ENCODE results near the gene CACNA1C.
"Not testable (repeated sequence)": the region's sequence is repeated elsewhere in the genome, so short reads cannot be mapped to it uniquely, and the experiment has no call there.

The CACNA1C gene

DNA sequence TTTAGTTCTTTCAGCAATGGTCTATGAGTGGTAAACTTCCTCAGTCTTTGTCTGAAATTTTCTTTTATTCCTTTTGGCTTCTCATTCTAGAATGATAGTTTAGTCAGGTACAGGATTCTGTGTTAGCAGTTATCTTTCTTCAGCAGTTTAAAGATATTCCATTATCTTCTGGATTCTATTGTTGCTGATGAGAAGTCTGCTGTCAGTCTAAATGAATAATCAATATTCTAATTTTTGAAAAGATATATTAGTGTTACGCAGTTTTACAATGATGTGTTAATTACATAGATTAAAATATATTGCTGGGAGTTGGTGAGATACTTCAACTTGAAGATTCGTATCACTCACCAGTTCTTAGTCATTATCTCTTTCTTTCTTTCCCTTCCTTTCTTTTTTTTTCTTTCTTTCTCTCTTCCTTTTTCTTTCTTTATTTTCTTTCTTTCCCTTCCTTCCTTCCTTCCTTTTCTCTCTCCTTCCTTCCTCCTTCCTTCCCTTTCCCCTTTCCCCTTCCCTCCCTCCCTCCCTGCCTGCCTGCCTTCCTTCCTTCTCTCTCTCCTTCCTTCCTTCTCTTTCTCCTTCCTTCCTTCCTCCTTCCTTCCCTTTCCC is 17.8 kb downstream of the CACNA1C start:
- H3K27ac ChIP-seq, result no peak overlapping the region
- DNase-seq (ENCODE audit: low read depth, low spot score), result no peak

DNA sequence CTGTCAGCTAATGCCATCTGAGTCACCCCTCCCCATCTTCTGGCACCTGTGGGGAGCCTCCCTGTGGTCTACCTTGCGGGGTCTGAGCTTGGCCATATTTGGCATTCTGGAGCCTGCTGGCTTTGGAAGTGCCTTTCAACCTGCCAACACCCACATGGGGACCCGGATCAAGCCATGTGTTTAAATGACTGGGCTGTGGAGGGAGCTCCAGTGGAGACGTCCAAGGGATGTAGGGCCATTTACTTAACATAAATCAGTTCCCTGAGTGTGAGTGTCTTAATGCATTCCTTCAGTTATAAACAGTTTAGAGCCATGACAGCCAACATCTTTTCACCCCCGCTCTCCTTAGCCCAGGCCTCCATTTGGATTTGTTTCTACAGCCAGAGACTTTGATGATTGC is 22.0 kb downstream of the CACNA1C start:
- no peak for DNase-seq (ENCODE audit: low read depth, low spot score)
- no peak overlapping the region for H3K27ac ChIP-seq

DNA sequence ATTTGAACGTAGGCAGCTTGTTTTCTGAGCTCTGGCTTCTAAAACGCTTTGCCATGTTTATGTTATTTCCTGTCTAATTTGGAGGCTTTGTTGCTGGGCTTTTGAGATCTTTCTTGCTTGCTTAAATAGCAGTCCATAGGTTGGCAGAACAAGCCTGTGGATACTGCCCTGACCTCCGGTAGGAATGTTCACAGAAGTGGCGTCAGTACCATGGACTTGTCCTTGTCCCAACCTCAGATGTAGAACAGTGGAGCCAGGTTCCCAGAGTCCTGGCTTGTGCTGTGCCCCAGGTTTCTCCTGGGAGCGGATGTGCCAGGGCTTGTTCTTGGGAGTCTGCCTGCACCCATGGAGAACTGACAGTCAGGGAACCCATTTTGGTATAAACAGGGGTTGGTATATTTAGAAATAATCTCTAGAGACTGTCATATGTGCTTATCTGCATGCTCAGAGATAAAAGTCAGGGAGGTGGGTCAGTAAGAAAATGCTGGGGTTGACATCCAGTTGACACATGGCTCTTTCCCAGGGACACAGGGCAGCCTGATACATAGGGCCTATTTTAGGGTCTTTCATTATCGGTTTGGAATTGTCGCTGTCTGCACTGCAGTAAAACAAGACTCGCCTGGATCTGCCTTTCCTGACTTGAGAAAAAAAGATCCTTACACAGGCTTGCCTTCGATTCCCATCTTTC is 22.9 kb downstream of the CACNA1C start:
- H3K27ac ChIP-seq, result no peak overlapping the region

DNA sequence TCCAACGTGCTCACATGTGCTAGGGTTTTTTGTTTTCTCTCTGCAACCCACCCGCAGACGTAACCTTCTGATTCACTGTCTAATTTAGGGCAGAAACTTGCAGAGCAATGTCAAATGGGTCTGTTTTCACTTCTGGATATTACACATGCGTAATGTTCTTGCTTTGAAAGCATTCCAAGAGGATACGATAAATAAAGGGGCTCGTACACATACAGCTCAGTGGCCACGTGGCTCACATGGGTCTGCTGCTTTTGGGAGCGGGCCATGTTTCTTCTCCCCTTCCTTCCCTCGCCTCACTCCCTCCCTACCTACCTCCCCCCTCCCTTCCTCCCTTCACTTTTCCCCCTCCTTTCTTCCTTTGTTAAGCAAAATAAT is 23.4 kb downstream of the CACNA1C start:
- DNase-seq (ENCODE audit: low read depth, low spot score), result no peak
- no peak overlapping the region for H3K27ac ChIP-seq

More for the DNA sequence above, 22.9 kb downstream of the CACNA1C start:
- no peak for DNase-seq (ENCODE audit: low read depth, low spot score)

DNA sequence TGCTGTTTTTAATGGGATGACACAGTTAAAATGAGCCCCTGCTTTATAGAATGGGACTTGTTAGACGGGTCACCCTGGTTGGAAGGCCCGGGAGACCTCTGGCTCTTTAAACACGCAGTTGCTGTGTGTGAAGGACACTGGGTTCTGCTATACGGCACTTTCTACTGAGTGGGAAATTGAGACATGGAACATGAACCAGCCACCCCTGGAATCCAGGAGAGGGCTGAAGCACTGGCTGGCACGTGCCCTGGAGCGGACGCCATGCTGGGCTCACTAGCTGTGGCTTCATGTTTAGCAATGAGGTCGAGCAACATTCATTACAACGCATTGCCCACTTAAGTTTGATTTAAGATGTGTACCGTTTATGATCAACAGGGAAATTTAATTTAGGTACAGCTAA is 23.9 kb downstream of the CACNA1C start:
- DNase-seq (ENCODE audit: low read depth, low spot score), result no peak
- no peak overlapping the region for H3K27ac ChIP-seq

DNA sequence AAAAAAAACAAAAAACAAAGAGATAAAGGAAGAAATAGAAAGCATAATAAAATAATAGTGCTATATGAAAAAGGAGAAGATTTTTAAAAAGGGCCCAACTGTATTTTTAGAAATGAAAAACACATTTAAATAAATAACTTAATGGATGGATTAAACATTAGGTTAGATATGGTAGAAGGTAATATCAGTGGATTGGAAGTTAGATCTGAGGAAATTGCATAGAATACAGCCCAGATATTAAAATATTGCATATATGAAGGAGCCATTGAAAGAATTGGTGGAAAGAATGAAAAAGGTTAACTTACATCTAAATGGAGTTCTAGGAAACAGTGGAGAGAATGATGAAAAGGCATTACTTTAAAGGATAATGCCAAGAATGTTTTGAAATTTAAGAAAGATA is 27.8 kb downstream of the CACNA1C start:
- DNase-seq (ENCODE audit: low read depth, low spot score), result no peak

DNA sequence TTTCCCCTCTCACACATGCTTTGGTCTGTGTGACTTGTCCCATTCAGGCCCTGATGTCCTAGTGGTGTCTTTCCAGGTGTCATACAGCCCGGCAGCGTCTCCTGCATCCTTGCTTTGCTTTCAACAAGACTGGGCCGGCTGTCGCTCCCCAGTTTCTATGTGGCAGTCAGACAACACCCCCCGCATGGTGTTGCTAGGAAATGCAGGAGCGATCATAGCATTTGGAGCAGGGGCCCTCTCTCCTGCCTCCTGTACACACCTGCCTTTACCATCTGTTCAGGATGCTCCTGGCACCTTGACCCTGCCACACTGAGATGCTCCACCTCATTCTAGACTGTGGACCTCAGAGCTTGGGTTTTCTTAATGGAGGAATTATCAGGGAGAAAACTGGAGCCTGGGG is 29.5 kb downstream of the CACNA1C start:
- H3K27ac ChIP-seq, result no peak overlapping the region
- DNase-seq (ENCODE audit: low read depth, low spot score), result no peak

More for the DNA sequence above, 27.8 kb downstream of the CACNA1C start:
- no peak overlapping the region for H3K27ac ChIP-seq

DNA sequence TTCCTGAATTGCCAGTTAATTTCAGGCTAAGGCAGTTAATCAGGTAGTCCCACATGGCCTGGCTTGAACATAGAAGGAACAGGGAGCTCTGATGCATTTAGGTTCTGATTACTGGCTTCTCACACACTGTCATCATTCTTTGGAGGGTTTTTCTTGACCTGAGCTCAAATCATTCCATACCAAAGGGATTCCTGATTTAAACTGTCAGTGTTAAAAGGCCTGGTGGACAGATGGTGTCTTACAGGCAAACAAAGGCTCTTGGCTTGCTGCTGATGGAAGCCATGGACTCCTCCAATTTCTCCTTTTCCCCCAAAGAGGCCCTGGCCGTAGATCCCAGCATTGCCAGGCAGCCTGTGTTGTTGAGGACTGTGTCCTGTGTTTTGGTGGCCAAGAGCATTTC is 30.2 kb downstream of the CACNA1C start:
- DNase-seq (ENCODE audit: low read depth, low spot score), result no peak
- H3K27ac ChIP-seq, result no peak overlapping the region

DNA sequence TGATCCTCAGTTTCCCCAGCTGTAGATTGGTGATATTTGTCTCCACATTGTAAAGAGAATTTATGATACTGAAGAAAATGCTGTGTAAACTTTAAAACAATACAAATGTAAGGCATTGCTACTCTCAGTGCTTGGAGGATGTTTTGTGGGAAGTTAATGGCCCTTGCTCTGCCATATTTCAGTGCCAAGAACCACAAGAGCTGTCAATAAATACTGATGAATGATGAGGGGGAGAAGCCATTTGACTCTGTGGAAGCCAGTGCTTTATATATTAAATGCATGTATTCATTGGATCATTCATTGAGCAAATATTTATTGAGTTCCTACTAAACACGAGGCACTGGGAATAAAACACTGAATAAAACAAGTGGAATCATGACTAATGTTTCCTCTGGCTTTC is 30.8 kb downstream of the CACNA1C start:
- no peak overlapping the region for H3K27ac ChIP-seq
- no peak for DNase-seq (ENCODE audit: low read depth, low spot score)

DNA sequence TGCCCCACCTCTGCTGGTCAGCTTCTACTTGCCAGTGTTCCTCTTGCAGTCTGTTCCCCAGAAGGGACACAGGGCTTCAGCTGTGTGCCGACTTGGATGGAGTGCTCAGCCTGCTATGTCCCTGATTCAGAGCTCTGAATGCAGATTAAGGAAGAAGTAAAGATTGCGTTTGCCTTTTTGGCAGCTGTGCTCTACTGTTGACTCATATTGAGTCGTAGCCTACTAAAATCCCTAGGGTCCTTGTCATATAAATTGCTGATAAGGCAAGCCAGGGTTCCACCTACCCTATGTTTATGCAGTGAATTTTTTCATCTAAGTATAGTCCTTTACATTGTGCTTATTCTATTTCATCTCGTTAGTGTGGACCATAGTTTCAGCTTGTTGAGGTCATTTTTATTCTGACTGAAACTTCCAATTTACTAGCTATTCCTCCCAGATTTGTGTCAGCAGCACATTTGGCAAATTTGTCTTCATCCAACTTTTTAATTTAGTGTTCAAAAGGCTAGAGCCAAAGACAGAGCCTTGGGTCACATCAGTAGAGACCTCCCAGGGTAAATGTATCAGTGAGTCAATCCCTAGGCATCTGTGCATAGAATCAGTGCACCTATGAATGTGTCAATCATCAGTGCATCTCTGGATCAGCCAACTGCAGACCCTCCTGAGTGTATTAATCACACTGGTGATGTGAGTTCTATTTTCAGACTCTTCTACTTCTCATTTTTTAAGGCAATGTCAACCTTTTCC is 31.9 kb downstream of the CACNA1C start:
- no peak overlapping the region for H3K27ac ChIP-seq
- no peak for DNase-seq (ENCODE audit: low read depth, low spot score)

DNA sequence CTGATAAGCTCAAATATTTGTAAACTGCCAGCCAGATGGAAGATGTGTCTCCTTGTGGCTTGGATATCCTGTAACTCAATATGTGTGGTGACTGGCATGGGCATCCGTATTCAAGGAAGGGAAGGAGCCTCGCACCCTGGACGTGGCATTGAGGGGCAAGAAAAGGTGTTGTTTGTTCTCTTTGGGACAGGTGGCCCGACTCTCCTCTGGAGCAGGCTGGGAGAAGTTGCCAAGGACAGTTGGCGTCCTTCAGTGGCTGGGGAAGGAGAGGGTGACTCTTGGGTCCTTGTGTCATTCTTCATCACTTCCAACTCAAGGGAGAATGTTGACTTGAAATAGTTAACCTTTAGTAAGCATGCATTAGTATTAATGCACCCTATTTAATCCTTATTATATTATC is 39.6 kb downstream of the CACNA1C start:
- DNase-seq (ENCODE audit: low read depth, low spot score), result no peak
- H3K27ac ChIP-seq, result no peak overlapping the region

DNA sequence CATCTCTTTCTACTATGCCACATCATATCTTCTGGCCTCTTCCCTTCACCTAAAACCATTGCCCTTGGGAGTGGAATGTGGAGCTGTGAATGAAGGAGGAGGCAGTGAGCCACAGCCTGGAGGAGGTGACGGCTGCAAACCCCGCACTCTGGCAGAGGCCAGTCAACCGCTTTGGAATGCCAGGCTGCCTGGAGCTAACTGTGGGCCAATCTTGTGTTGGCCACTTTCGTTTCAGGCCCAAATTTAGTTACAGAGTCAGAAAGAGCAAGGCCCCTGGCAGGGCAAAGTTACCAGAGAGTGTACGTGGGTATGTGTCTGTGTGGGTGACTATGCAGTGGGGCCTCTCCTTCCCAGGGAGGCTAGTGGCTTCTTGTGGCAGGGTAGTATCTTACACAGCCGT is 40.1 kb downstream of the CACNA1C start:
- DNase-seq (ENCODE audit: low read depth, low spot score), result no peak
- no peak overlapping the region for H3K27ac ChIP-seq

DNA sequence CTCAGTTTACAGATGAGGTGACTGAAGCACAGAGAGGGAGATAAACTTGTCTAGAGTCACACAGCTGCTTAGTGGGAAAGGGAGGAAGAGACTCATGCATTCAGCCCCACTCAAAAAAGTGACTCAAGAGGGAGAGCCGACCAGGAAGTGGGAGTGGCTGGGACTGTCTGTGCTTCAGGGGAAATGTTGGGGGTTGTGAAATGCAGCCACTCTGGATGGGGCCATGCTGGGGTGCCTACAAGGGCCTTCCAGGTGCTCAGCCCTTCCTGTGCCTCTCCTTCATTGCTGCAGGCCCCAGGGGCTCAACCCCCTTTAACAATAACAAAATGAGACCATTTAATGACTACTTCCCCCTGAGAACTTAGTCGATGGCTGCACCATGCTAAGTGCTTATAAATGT is 41.8 kb downstream of the CACNA1C start:
- DNase-seq (ENCODE audit: low read depth, low spot score), result no peak
- no peak overlapping the region for H3K27ac ChIP-seq

DNA sequence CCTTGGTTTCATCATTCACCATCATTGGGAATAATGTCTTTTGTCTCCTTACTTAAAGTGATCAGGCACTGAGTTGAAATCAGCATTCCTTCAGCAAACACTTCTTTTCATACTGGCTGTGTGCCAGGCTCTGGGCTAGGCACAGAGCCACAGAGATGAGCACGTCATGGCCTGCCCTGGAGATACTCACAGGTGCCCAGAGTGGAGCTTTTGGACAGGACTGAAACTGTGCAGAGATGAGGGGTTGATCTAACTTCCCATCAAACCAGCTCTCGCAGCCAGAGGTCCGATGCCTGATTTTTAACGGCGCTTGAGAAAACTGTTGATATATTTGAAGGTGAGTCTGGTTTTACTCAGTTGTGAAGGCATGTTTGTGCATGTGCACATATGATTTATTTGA is 43.1 kb downstream of the CACNA1C start:
- DNase-seq (ENCODE audit: low read depth, low spot score), result no peak
- no peak overlapping the region for H3K27ac ChIP-seq

DNA sequence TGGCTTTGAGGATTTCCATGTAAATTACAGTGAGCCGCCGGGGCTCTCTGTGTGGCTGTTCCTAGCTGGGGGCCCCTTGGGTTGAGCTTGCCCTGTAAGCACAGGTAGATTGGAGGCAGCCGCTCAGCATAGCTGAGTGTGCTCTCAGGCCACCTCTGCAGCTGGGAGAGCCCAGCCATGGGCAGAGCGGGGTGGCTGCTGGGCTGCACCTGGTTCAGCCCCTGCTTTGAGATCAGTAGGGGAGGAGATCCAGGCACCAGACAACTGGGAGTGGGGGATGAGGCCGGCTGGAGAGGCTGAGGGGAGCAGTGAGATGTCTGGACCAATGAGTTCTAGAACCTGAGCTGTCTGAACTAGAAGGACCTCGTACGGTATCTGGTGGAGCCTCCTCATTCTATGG is 44.8 kb downstream of the CACNA1C start:
- no peak for DNase-seq (ENCODE audit: low read depth, low spot score)
- H3K27ac ChIP-seq, result no peak overlapping the region

DNA sequence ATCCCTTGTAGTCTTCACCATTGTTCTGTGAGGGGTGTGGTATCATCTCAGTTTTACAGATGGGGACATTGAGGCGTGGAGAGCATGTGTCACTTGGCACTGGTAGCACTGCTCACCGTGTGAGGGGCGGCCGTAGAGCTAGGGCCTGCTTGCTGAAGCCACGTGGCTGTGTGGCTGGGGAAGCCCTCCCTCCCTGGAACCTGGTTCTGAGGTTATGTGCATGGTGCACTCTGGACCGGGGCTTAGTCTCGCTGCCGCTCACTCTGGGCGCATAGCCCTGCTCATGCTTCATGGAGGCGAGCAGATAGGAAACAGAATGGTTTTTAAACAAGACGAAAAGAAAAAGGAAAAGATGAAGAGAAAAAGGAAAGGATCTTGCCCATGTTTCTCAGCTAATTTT is 46.1 kb downstream of the CACNA1C start:
- no peak for DNase-seq (ENCODE audit: low read depth, low spot score)
- no peak overlapping the region for H3K27ac ChIP-seq

DNA sequence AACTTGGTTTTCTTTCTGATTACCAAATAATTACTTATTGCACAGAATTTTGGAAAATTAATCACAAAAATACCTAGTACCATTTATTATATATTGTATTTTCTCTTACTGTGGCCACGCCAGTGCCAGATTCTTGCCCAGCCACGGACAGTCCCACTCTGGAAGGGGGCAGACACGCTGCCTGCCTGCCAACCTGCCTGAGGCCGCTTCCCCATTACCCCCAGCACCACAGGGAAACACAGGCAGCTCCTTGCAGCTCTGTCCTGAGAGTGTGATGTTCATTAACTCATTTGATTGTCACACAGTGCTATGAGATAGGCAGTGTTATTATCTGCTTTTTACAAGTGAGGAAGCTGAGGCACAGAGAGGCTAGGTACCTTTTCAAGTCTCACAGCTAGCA is 46.8 kb downstream of the CACNA1C start:
- DNase-seq (ENCODE audit: low read depth, low spot score), result no peak
- no peak overlapping the region for H3K27ac ChIP-seq

DNA sequence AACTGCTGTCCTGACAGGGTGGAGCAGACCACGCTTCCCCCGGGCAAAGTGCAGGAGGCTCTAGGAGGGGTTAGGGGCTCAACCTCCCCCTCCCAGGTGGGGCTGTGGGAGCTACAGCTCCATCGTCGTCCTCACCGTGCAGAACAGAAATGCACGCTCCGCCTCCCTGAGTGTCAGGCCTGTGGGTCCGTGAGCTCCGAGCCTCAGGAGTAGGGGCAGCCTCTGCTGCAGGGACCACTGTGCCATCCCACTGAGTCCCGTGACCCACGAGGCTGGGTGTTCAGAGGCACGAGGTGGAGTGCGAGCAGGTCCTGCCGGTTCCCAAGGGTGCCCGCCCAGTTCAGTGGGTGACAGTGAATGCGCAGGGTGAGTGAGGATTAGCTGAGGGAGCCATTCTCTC is 48.6 kb downstream of the CACNA1C start:
- DNase-seq (ENCODE audit: low read depth, low spot score), result no peak
- H3K27ac ChIP-seq, result no peak overlapping the region

DNA sequence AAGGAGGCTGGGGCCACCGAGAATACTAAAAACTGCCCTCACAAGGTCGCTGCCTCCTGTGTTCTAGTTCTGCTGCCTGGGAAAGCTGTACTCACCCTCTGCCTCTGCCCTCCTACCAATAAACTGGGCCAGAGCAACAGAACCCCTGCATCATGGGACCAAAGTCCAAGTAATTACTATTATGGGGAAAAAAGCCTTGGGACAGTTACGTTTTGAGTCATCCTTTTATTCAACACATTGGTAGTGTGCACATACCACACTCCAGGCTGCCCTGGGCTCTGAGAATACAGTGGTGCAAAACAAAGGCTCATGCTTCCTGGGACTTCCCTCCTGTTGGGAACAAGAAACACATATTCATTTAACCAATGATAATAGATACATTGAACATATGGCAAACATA is 49.0 kb downstream of the CACNA1C start:
- no peak for DNase-seq (ENCODE audit: low read depth, low spot score)
- no peak overlapping the region for H3K27ac ChIP-seq

DNA sequence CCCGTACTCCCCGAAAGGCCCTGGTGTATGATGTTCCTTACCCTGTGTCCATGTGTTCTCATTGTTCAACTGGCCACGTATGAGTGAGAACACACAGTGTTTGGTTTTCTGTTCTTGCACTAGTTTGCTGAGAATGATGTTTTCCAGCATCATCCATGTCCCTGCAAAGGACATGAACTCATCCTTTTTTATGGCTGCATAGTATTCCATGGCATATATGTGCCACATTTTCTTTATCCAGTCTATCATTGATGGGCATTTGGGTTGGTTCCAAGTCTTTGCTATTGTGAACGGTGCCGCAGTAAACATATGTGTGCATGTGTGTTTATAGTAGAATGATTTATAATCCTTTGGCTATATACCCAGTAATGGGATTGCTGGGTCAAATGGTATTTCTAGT is 49.9 kb downstream of the CACNA1C start:
- H3K27ac ChIP-seq; DNase-seq (ENCODE audit: low read depth, low spot score): not testable (repeated sequence)

DNA sequence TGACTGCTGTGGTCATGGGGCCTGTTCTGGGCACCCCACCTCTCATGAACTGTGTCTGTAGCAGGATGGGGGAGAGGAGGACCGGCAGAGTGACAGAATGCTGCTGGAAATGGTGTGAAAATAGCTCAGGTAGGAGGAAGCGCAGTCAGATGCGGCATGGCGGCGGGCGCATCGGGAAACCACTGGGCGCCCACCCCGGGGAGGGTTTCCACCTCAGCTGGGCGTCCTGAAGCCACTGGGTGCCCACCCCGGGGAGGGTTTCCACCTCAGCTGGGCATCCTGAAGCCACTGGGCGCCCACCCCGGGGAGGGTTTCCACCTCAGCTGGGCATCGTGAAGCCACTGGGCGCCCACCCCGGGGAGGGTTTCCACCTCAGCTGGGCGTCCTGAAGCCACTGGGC is 52.6 kb downstream of the CACNA1C start:
- DNase-seq (ENCODE audit: low read depth, low spot score); H3K27ac ChIP-seq: not testable (repeated sequence)

DNA sequence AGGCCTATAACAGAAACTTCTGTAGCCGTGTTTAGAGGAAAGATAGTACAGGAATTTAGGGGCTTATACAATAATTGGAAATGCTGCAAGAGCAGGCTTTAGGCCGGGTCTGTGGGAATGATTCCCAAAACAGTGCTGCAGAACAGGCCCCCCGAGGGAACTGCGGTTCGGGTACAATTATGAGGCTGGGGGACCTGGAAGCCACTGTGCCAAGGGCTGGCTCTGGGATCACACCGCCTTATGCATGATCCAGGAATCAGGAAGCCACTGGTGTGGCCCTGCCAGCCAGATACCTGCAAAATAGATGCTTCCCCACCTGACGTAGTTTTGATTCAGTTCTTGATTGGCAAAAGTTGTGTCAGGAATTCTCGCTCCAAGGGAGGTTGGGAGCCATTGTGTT is 55.4 kb downstream of the CACNA1C start:
- no peak for DNase-seq (ENCODE audit: low read depth, low spot score)
- H3K27ac ChIP-seq, result no peak overlapping the region
